CD8-positive, alpha-beta memory T cell (primary cell): ENCODE measurements around the gene KRTCAP2. TPM values are rescaled to one million over a fixed set of nuclear protein-coding genes. Genes with fewer than 3 reads are reported as not detected.

ENCODE experiments used
- CTCF ChIA-PET: fragments of 350-600 bp; sonication (Branson Sonifier 250); formaldehyde crosslinking; loops from one replicate; lab custom pipeline; 2021; ENCODE audit warnings: antibody characterized with exemption; lab: Charles Lee
- POLR2A ChIA-PET: fragments of 350-600 bp; sonication (Branson Sonifier 250); formaldehyde crosslinking; loops from one replicate; lab custom pipeline; 2021; ENCODE audit warnings: antibody characterized with exemption; lab: Charles Lee
- DNase-seq, 5 donors: peaks; one replicate each; pipeline versions ENCODE4 v3.0.0 to v3.0.0-alpha.2; 2020 to 2022; ENCODE audit warnings: mixed read lengths in 1 of 5
- H3K27ac ChIP-seq: one replicate; pipeline ENCODE4 v1.7.0; 2013; ENCODE audit warnings: low read depth, mild to moderate bottlenecking, low read length, moderate library complexity
- H3K27me3 ChIP-seq: 2 replicates; pipeline ENCODE4 v1.7.0; 2013; ENCODE audit warnings: low read length, mild to moderate bottlenecking; ENCODE audit not compliant: insufficient read depth, poor library complexity, severe bottlenecking
- H3K36me3 ChIP-seq: 2 replicates; pipeline ENCODE4 v1.7.0; 2013; ENCODE audit warnings: mild to moderate bottlenecking, low read length, moderate library complexity; ENCODE audit not compliant: insufficient read depth
- H3K4me1 ChIP-seq: 2 replicates; pipeline ENCODE4 v1.7.0; 2013; ENCODE audit warnings: mild to moderate bottlenecking, low read length, moderate library complexity; ENCODE audit not compliant: insufficient read depth
- H3K4me3 ChIP-seq: 2 replicates; pipeline ENCODE4 v1.7.0; 2013; ENCODE audit warnings: mild to moderate bottlenecking, low read length
- H3K9me3 ChIP-seq: 2 replicates; pipeline ENCODE4 v1.7.0; 2013; ENCODE audit warnings: mild to moderate bottlenecking, low read length
- H3K27ac Mint-ChIP-seq, 8 donors: one replicate each; pipeline ENCODE4 v1.8.0; 2020 to 2021; ENCODE audit warnings: mixed read lengths in 8 of 8, mild to moderate bottlenecking in 6 of 8, inconsistent platforms in 3 of 8, moderate library complexity in 3 of 8
- H3K27me3 Mint-ChIP-seq, 2 donors: one replicate each; pipeline ENCODE4 v1.8.0; 2020 to 2021; ENCODE audit warnings: mixed read lengths in 2 of 2, mild to moderate bottlenecking in 1 of 2, moderate library complexity in 1 of 2
- H3K36me3 Mint-ChIP-seq, 3 donors: one replicate each; pipeline ENCODE4 v1.8.0; 2020 to 2021; ENCODE audit warnings: mixed read lengths in 3 of 3, inconsistent platforms in 1 of 3, mild to moderate bottlenecking in 1 of 3
- H3K4me1 Mint-ChIP-seq, 3 donors: one replicate each; pipeline ENCODE4 v1.8.0; 2020 to 2021; ENCODE audit warnings: mixed read lengths in 3 of 3, inconsistent platforms in 1 of 3, mild to moderate bottlenecking in 1 of 3
- H3K4me3 Mint-ChIP-seq, 7 donors: one replicate each; pipeline ENCODE4 v1.8.0; 2020 to 2021; ENCODE audit warnings: mixed read lengths in 7 of 7, mild to moderate bottlenecking in 6 of 7, moderate library complexity in 4 of 7, inconsistent platforms in 2 of 7
- H3K9me3 Mint-ChIP-seq, 5 donors: one replicate each; pipeline ENCODE4 v1.8.0; 2020 to 2022; ENCODE audit warnings: mixed read lengths in 5 of 5, mild to moderate bottlenecking in 3 of 5, moderate library complexity in 2 of 5, inconsistent platforms in 1 of 5
- polyA plus RNA-seq: library from polyadenylated mRNA; unstranded; fragments of 300-500 nt; fragmentation: Illumina TruSeq; gene quantifications from one replicate; pipeline ENCODE4 v1.2.3, GENCODE V29; 2021
- total RNA-seq, 2 experiments: library from RNA; stranded (reverse); gene quantifications; one replicate each; pipeline ENCODE4 v1.2.3, GENCODE V29; 2021

Gene KRTCAP2
- total and polyA plus RNA-seq, 3 experiments from 2014 or later: 181 to 576 (median 207) TPM

- H3K36me3 Mint-ChIP-seq: peaks cover 0 to 49% (median 4%) of the 10 kb centered on the region in 3 donors
- no peaks in the 10 kb centered on the region for H3K27me3 ChIP-seq
- H3K27ac Mint-ChIP-seq: peak overlapping the region; percentile 79 to 99 (median 98)
- peaks cover 21% of the 10 kb centered on the region for H3K36me3 ChIP-seq
- peaks cover 41% of the 10 kb centered on the region for H3K4me1 ChIP-seq
- H3K4me3 Mint-ChIP-seq: peak overlapping the region; percentile 86 to 100 (median 98)
- DNase-seq: peak; percentile 31 to 82 (median 40)
- H3K4me1 Mint-ChIP-seq: peaks cover 27 to 57% (median 37%) of the 10 kb centered on the region in 3 donors
- no peaks in the 10 kb centered on the region for H3K9me3 ChIP-seq
- peak overlapping the region; percentile 97 for H3K4me3 ChIP-seq
- no peaks in the 10 kb centered on the region for H3K9me3 Mint-ChIP-seq
- H3K27ac ChIP-seq: peak overlapping the region; percentile 94
- POLR2A ChIA-PET: interaction anchor here (0.6 to 2.4 kb wide), 3 partner anchors 19 to 90 kb away, joined by 4 to 16 read pairs (median 5); no protein-coding TSS in a partner anchor
- peaks cover 0 to 2% of the 10 kb centered on the region in 2 donors for H3K27me3 Mint-ChIP-seq
- CTCF ChIA-PET: interaction anchor here (0.6 to 10.7 kb wide), 12 partner anchors 19 to 783 kb away, joined by 3 to 177 read pairs (median 8); partner anchors contain the start of gene THBS3
Measured at GRCh38 chr1:155174324-155175280, 1.5 kb upstream of the KRTCAP2 start.

GRCh38 chr1:155173478-155174323 lies 597 bp upstream of the KRTCAP2 start, which contains the start of gene TRIM46:
TSS of gene TRIM46 (plus strand) at chr1:155173849. CDS start at chr1:155173967, 118 bp downstream.
- Histone ChIP-seq H3K4me3 (peak within 1 kb of the TSS; percentile 97), H3K4me1 (peaks cover 41% of the 10 kb centered on the region), H3K9me3 (no peaks in the 10 kb centered on the region), H3K27me3 (no peaks in the 10 kb centered on the region), H3K36me3 (peaks cover 30% of the 10 kb centered on the region), H3K27ac (peak within 1 kb of the TSS; percentile 94)
- peaks cover 27 to 62% (median 37%) of the 10 kb centered on the region in 3 donors for H3K4me1 Mint-ChIP-seq
- peak within 1 kb of the TSS; percentile 79 to 100 (median 98) for H3K27ac Mint-ChIP-seq
- H3K36me3 Mint-ChIP-seq: peaks cover 0 to 49% (median 7%) of the 10 kb centered on the region in 3 donors
- H3K27me3 Mint-ChIP-seq: peaks cover 0 to 2% of the 10 kb centered on the region in 2 donors
- H3K9me3 Mint-ChIP-seq: no peaks in the 10 kb centered on the region
- POLR2A ChIA-PET: interaction anchor here (0.7 to 2.4 kb wide), 9 partner anchors 20 to 218 kb away, joined by 3 to 16 read pairs (median 4); partner anchors contain the start of genes FLAD1 and PBXIP1
- peak within 1 kb of the TSS; percentile 86 to 100 (median 98) for H3K4me3 Mint-ChIP-seq
- CTCF ChIA-PET: interaction anchor here (0.6 to 10.7 kb wide), 41 partner anchors 9 to 339 kb away, joined by 3 to 177 read pairs (median 5); partner anchors contain the start of genes FDPS, PBXIP1, SCAMP3 and SLC50A1
- peak; percentile 41 to 79 (median 52) for DNase-seq

- Histone ChIP-seq H3K4me3 (peak overlapping the region; percentile 97), H3K27me3 (no peaks in the 10 kb centered on the region), H3K27ac (peak overlapping the region; percentile 94), H3K4me1 (peaks cover 45% of the 10 kb centered on the region), H3K36me3 (peaks cover 19% of the 10 kb centered on the region), H3K9me3 (no peaks in the 10 kb centered on the region)
- Mint-ChIP-seq H3K4me1 (peaks cover 37 to 68% (median 48%) of the 10 kb centered on the region in 3 donors), H3K27ac (peak overlapping the region; percentile 79 to 100 (median 98)), H3K27me3 (peaks cover 2 to 3% of the 10 kb centered on the region in 2 donors), H3K4me3 (peak overlapping the region; percentile 86 to 100 (median 98)), H3K9me3 (no peaks in the 10 kb centered on the region), H3K36me3 (peaks cover 0 to 43% (median 7%) of the 10 kb centered on the region in 3 donors)
- ChIA-PET CTCF (interaction anchor here (0.8 to 10.7 kb wide), 30 partner anchors 12 to 1226 kb away, joined by 3 to 177 read pairs (median 5); partner anchors contain the start of genes ADAM15, DENND4B, DPM3 and EFNA3), POLR2A (interaction anchor here (1.0 to 1.3 kb wide), 3 partner anchors 22 to 189 kb away, joined by 3 to 13 read pairs (median 3); partner anchors contain the start of gene FLAD1)
- no peak for DNase-seq
Measured at GRCh38 chr1:155171836-155172731, 1.0 kb downstream of the KRTCAP2 start.

GRCh38 chr1:155170806-155171205 lies 2.3 kb downstream of the KRTCAP2 start:
- Mint-ChIP-seq H3K27ac (peak overlapping the region in 1 of 8 donors; percentile 30), H3K9me3 (no peaks in the 10 kb centered on the region), H3K36me3 (peaks cover 0 to 39% (median 7%) of the 10 kb centered on the region in 3 donors), H3K4me3 (peak overlapping the region in 3 of 7 donors; percentile 42 to 97 (median 48)), H3K4me1 (peaks cover 32 to 59% (median 42%) of the 10 kb centered on the region in 3 donors), H3K27me3 (peaks cover 3 to 4% of the 10 kb centered on the region in 2 donors)
- Histone ChIP-seq H3K4me3 (no peak overlapping the region), H3K27me3 (no peaks in the 10 kb centered on the region), H3K36me3 (peaks cover 18% of the 10 kb centered on the region), H3K4me1 (peaks cover 39% of the 10 kb centered on the region), H3K9me3 (no peaks in the 10 kb centered on the region), H3K27ac (no peak overlapping the region)
- ChIA-PET POLR2A (no interaction called here), CTCF (interaction anchor here (1.2 to 10.7 kb wide), 5 partner anchors 75 to 109 kb away, joined by 3 to 177 read pairs (median 4); no protein-coding TSS in a partner anchor)
- no peak for DNase-seq

- Mint-ChIP-seq H3K27me3 (peaks cover 3 to 4% of the 10 kb centered on the region in 2 donors), H3K27ac (peak overlapping the region in 1 of 8 donors; percentile 65)
- CTCF ChIA-PET: interaction anchor here (0.9 to 10.7 kb wide), 7 partner anchors 35 to 126 kb away, joined by 3 to 177 read pairs (median 3); partner anchors contain the start of gene SLC50A1
Measured at GRCh38 chr1:155170101-155170785, 2.9 kb downstream of the KRTCAP2 start.

GRCh38 chr1:155169541-155169940 lies 3.6 kb downstream of the KRTCAP2 start:
- no peaks in the 10 kb centered on the region for H3K9me3 Mint-ChIP-seq
- peak overlapping the region in 3 of 7 donors; percentile 8 to 57 (median 47) for H3K4me3 Mint-ChIP-seq
- peaks cover 0 to 39% (median 7%) of the 10 kb centered on the region in 3 donors for H3K36me3 Mint-ChIP-seq
- Histone ChIP-seq H3K27ac (no peak overlapping the region), H3K36me3 (peaks cover 18% of the 10 kb centered on the region), H3K27me3 (no peaks in the 10 kb centered on the region), H3K4me3 (no peak overlapping the region), H3K4me1 (peaks cover 33% of the 10 kb centered on the region), H3K9me3 (no peaks in the 10 kb centered on the region)
- peaks cover 3 to 4% of the 10 kb centered on the region in 2 donors for H3K27me3 Mint-ChIP-seq
- peak overlapping the region in 2 of 8 donors; percentile 31 to 55 for H3K27ac Mint-ChIP-seq
- H3K4me1 Mint-ChIP-seq: peaks cover 29 to 47% (median 37%) of the 10 kb centered on the region in 3 donors
- ChIA-PET CTCF (interaction anchor here (0.9 to 10.7 kb wide), 6 partner anchors 34 to 125 kb away, joined by 3 to 177 read pairs (median 12); partner anchors contain the start of gene SLC50A1), POLR2A (no interaction called here)
- DNase-seq: no peak

More at GRCh38 chr1:155170101-155170785, 2.9 kb downstream of the KRTCAP2 start:
- no peaks in the 10 kb centered on the region for H3K9me3 Mint-ChIP-seq
- POLR2A ChIA-PET: no interaction called here
- Histone ChIP-seq H3K4me1 (peaks cover 39% of the 10 kb centered on the region), H3K36me3 (peaks cover 18% of the 10 kb centered on the region), H3K4me3 (no peak overlapping the region), H3K27me3 (no peaks in the 10 kb centered on the region), H3K9me3 (no peaks in the 10 kb centered on the region), H3K27ac (no peak overlapping the region)
- peak overlapping the region in 2 of 7 donors; percentile 12 to 53 for H3K4me3 Mint-ChIP-seq
- DNase-seq: no peak
- peaks cover 0 to 39% (median 7%) of the 10 kb centered on the region in 3 donors for H3K36me3 Mint-ChIP-seq
- H3K4me1 Mint-ChIP-seq: peaks cover 32 to 54% (median 42%) of the 10 kb centered on the region in 3 donors
